ENCODE results near the gene COMMD1.

Gene COMMD1

DNA sequence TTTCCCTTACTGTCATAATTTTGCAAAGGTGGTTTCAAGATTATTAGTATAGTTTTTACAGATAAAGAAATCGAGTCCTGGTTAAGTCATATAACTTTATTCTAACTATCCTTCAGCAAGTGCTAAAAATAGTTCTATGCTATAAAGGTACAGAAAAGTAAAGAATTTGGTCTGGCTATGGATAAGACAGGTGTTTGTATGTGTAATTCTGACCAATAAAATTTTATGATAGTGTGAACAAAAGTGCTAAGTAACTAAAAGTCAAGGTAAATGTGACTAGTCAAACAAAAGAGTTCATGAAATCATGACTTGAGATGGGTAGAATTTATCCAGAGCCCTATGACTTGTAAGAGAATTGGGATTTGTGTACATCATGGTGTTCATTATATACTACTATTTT is 140.7 kb downstream of the COMMD1 start:
- Mint-ChIP-seq H3K9me3 (ENCODE audit: low read depth) (peaks cover 10% of the 10 kb centered on the region), H3K4me1 (ENCODE audit: low read depth) (peaks cover 5% of the 10 kb centered on the region), H3K27ac (no peak overlapping the region), H3K27me3 (no peaks in the 10 kb centered on the region), H3K4me3 (no peak overlapping the region), H3K36me3 (peaks cover 12% of the 10 kb centered on the region)

- Mint-ChIP-seq H3K4me3 (no peak overlapping the region), H3K4me1 (ENCODE audit: low read depth) (peaks cover 15% of the 10 kb centered on the region), H3K27ac (no peak overlapping the region), H3K36me3 (peaks cover 8% of the 10 kb centered on the region), H3K9me3 (ENCODE audit: low read depth) (no peaks in the 10 kb centered on the region), H3K27me3 (no peaks in the 10 kb centered on the region)
Observed at GRCh38 chr2:62050456-62051045, 145.1 kb downstream of the COMMD1 start.

GRCh38 chr2:62054029-62054791 is 148.7 kb downstream of the COMMD1 start:
- H3K4me1 Mint-ChIP-seq (ENCODE audit: low read depth), result peaks cover 15% of the 10 kb centered on the region
- H3K9me3 Mint-ChIP-seq (ENCODE audit: low read depth), result no peaks in the 10 kb centered on the region
- H3K4me3 Mint-ChIP-seq, result no peak overlapping the region
- no peak overlapping the region for H3K27ac Mint-ChIP-seq
- H3K36me3 Mint-ChIP-seq, result peaks cover 4% of the 10 kb centered on the region
- H3K27me3 Mint-ChIP-seq, result no peaks in the 10 kb centered on the region

DNA sequence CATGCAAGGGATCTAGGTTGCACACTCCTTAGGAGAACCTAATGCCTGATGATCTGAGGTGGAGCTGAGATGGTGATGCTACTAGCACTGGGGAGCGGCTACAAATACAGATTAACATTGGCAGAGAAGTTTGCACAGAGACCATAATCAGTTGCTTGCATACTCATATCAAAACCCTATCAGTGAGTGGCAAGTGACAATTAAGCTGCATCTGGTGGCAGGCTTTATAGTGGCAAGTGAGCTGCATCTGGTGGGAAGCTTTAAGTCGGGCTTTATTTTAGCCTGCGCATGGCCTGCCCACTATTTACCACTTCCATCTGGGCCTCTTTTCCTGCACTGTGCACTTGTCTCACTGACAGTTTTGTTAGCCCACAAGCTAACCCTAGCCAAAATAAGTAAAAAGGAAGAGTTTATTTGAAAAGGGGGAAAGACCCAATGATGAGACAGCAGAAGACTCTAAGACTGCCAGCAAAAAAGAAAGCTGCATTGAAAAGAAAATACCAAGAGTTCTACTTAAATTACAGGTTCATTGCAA is 149.5 kb downstream of the COMMD1 start:
- Mint-ChIP-seq H3K4me1 (ENCODE audit: low read depth) (peaks cover 15% of the 10 kb centered on the region), H3K27me3 (no peaks in the 10 kb centered on the region), H3K36me3 (peaks cover 11% of the 10 kb centered on the region)

DNA sequence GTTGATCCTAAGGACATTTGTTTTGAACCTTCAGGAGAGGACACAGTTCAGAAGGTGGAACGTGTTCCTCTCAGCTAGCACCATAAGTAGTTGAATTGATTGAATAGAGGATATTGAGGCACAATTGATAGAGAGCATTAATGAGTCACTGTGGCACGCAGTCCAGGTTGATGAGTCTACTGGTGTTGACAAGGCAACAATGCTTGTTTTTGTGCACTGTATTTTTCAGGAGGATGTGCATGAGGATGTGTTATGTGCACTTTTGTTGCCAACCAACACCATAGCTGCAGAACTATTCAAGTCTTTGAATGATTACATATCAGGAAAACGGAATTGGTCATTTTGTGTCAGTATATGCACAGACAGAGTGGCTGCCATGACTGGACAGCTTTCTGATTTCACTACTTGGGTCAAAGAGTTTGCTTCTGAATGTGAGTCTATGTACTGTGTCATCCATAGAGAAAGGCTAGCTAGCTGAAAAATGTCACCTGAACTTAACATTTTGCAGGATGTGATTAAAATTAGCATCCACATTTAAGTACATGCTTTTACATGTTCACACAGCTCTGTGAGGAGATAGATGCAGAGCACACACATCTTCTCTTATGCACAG is 150.4 kb downstream of the COMMD1 start:
- H3K27ac Mint-ChIP-seq, result no peak overlapping the region
- peaks cover 14% of the 10 kb centered on the region for H3K36me3 Mint-ChIP-seq
- H3K4me3 Mint-ChIP-seq, result no peak overlapping the region
- peaks cover 15% of the 10 kb centered on the region for H3K4me1 Mint-ChIP-seq (ENCODE audit: low read depth)
- H3K9me3 Mint-ChIP-seq (ENCODE audit: low read depth), result peaks cover 3% of the 10 kb centered on the region
- no peaks in the 10 kb centered on the region for H3K27me3 Mint-ChIP-seq

More for the DNA sequence above, 149.5 kb downstream of the COMMD1 start:
- Mint-ChIP-seq H3K4me3 (no peak overlapping the region), H3K9me3 (ENCODE audit: low read depth) (no peaks in the 10 kb centered on the region), H3K27ac (no peak overlapping the region)

DNA sequence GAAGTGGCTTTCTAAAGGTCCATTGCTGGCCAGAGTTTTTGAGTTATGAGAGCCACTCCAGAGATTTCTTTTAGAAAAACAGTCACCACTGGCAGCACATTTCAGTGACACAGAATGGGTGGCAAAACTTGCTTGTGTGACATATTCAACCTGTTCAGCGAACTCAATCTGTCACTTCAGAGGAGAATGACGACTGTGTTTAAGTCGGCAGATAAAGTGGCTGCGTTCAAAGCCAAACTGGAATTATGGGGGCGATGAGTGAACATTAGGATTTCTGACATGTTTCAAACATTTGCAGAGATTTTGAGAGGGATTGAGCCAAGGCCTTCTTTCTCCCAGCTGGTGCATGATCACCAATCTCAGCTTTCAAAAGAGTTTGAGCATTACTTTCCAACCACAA is 150.9 kb downstream of the COMMD1 start:
- peaks cover 15% of the 10 kb centered on the region for H3K4me1 Mint-ChIP-seq (ENCODE audit: low read depth)
- H3K36me3 Mint-ChIP-seq, result peaks cover 17% of the 10 kb centered on the region
- H3K4me3 Mint-ChIP-seq, result no peak overlapping the region
- no peaks in the 10 kb centered on the region for H3K27me3 Mint-ChIP-seq
- H3K9me3 Mint-ChIP-seq (ENCODE audit: low read depth), result peaks cover 5% of the 10 kb centered on the region
- H3K27ac Mint-ChIP-seq, result no peak overlapping the region

GRCh38 chr2:62065243-62065642 is 159.8 kb downstream of the COMMD1 start:
- no peak overlapping the region for H3K27ac Mint-ChIP-seq
- H3K36me3 Mint-ChIP-seq, result peaks cover 10% of the 10 kb centered on the region
- peaks cover 5% of the 10 kb centered on the region for H3K9me3 Mint-ChIP-seq (ENCODE audit: low read depth)
- H3K4me1 Mint-ChIP-seq (ENCODE audit: low read depth), result no peaks in the 10 kb centered on the region
- no peaks in the 10 kb centered on the region for H3K27me3 Mint-ChIP-seq
- H3K4me3 Mint-ChIP-seq, result no peak overlapping the region

- no peaks in the 10 kb centered on the region for H3K27me3 Mint-ChIP-seq
- no peaks in the 10 kb centered on the region for H3K4me1 Mint-ChIP-seq (ENCODE audit: low read depth)
- no peaks in the 10 kb centered on the region for H3K9me3 Mint-ChIP-seq (ENCODE audit: low read depth)
- H3K36me3 Mint-ChIP-seq, result peaks cover 17% of the 10 kb centered on the region
- no peak overlapping the region for H3K4me3 Mint-ChIP-seq
- no peak overlapping the region for H3K27ac Mint-ChIP-seq
Observed at GRCh38 chr2:62071126-62071598, 165.7 kb downstream of the COMMD1 start.

DNA sequence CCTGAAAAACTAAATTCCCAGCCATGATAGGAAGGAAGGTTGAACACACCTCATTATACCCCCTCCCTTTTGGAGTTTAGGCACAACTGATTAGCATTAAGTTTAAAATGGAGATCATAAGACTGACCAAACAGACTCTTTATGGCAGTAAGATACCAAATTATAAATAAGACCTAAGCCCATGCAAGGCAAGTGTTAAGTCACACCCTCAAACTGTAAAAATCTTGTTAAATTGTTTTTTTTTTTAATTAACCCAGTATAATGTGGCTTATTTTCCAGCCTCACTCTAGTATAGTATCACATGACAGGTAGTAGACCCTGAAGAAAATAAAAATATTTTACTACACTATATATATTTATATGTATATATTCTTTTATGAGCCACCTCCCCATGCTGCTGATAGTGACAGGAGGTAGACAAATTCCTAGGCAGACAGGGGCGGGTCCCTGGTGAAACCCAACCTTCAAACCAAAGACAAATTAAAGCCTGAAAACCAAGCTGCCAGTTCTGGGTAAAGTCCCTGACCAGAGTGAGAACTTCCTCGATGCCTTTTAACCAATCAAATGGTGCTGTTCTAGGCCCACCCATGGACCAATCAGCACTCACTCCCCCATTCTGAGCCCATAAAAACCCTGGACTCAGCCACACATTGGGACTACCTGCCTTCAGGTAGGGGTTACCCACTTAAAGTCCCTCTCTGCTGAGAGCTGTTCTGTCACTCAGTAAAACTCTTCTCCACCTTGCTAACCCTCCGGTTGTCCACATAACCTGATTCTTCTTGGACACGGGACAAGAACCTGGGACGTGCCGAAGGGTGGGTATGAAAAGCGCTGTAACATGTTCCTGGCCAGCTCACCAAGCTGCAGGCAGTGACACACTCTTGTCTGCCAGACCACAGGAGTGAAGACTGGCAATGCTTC is 166.5 kb downstream of the COMMD1 start:
- no peak overlapping the region for H3K4me3 Mint-ChIP-seq
- no peaks in the 10 kb centered on the region for H3K4me1 Mint-ChIP-seq (ENCODE audit: low read depth)
- H3K36me3 Mint-ChIP-seq, result peaks cover 17% of the 10 kb centered on the region
- H3K27me3 Mint-ChIP-seq, result no peaks in the 10 kb centered on the region
- H3K9me3 Mint-ChIP-seq (ENCODE audit: low read depth), result no peaks in the 10 kb centered on the region
- H3K27ac Mint-ChIP-seq, result no peak overlapping the region

DNA sequence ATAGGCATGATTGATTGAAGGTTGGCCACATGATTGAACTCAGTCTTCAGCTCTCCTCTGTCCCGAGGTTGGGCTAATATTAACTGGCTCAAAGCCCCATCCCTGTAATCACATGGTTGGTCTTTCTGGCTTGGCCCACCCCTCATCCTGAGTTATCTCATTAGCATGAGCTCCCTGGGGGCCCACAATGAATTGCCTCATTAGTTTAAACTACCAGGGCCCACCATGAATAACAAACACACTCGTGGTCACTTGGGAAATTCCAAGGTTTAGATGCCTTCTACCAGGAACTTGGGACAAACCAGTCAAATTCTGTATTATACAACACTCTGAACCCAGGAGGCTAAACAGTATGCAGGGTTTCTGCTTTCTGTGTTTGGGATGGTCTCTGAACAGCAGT is 168.8 kb downstream of the COMMD1 start:
- Mint-ChIP-seq H3K9me3 (ENCODE audit: low read depth) (no peaks in the 10 kb centered on the region), H3K4me1 (ENCODE audit: low read depth) (peaks cover 2% of the 10 kb centered on the region), H3K4me3 (no peak overlapping the region), H3K27ac (no peak overlapping the region), H3K36me3 (peaks cover 18% of the 10 kb centered on the region), H3K27me3 (no peaks in the 10 kb centered on the region)

DNA sequence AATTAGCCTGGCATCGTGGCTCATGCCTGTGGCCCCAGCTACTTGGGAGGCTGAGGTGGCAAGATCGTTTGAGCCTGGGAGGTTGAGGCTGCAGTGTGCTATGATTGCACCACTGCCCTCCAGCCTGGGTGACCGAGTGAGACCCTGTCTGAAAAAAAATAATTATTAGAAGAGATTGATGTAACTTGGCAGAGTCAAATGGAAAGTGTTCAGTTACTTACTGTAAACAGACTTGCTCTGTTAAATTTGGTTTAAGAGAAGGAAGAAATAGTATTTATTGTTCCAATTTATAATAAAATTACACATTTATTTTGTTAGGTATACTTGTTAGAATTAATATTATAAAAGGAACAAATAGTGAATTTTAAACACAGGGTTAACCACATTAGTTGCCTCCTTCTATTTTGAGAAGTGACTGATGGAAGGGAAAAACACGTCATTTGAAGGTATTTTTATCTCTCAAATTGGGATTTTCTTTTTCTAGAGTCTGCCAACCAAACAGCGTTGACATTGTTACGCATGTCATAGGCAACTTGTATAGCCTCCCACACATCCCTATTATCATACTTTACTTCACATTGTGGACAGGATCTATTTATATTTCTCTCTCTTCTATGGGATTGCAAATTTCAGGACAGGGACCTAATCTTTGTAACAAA is 171.6 kb downstream of the COMMD1 start:
- peaks cover 2% of the 10 kb centered on the region for H3K4me1 Mint-ChIP-seq (ENCODE audit: low read depth)
- peaks cover 18% of the 10 kb centered on the region for H3K36me3 Mint-ChIP-seq
- H3K4me3 Mint-ChIP-seq, result no peak overlapping the region
- no peak overlapping the region for H3K27ac Mint-ChIP-seq
- no peaks in the 10 kb centered on the region for H3K9me3 Mint-ChIP-seq (ENCODE audit: low read depth)
- no peaks in the 10 kb centered on the region for H3K27me3 Mint-ChIP-seq

- no peak overlapping the region for H3K27ac Mint-ChIP-seq
- H3K36me3 Mint-ChIP-seq, result peaks cover 8% of the 10 kb centered on the region
- no peaks in the 10 kb centered on the region for H3K9me3 Mint-ChIP-seq (ENCODE audit: low read depth)
- no peaks in the 10 kb centered on the region for H3K4me1 Mint-ChIP-seq (ENCODE audit: low read depth)
- H3K27me3 Mint-ChIP-seq, result no peaks in the 10 kb centered on the region
- H3K4me3 Mint-ChIP-seq, result no peak overlapping the region
Observed at GRCh38 chr2:62084801-62085200, 179.3 kb downstream of the COMMD1 start.

DNA sequence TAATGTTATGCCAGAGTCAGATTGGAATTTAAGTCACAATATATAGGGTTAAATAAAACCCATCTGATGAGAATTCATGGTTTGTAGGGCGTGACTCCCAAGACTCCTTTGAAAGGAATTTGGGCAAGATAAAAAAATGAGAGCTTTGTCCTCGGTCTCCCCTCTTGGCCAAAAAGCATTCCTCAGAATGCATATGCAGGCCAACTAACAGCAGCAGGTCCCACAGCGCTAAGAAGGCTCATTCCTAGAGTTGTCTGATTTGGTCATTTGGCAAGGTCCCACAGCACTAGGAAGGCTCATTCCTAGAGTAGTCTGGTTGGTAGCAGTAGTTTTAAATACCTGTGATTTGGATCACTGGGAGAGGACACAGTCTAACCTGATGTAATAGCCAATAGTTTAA is 184.2 kb downstream of the COMMD1 start:
- Mint-ChIP-seq H3K9me3 (ENCODE audit: low read depth) (no peaks in the 10 kb centered on the region), H3K36me3 (peaks cover 13% of the 10 kb centered on the region), H3K4me3 (no peak overlapping the region), H3K4me1 (ENCODE audit: low read depth) (no peaks in the 10 kb centered on the region), H3K27me3 (no peaks in the 10 kb centered on the region), H3K27ac (no peak overlapping the region)

DNA sequence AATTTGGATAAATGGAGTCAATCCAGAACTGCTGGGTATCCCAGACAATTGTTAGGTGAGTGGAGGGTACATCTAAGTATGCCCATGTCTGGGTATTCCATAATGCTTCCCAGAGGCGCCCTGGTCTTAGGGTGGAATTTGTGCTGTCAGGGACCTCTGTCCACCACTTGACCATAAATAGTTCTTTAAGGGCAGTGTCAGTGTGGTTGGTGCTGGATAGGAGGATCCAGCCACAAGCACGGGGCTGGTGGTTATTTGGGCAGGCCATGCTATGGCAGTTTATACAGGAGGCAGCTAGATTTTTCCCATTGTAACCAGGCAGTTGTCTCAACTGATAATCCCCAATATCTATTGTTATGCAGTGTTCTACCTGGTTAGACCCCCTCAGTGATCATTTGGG is 186.0 kb downstream of the COMMD1 start:
- Mint-ChIP-seq H3K27me3 (no peaks in the 10 kb centered on the region), H3K36me3 (peaks cover 13% of the 10 kb centered on the region), H3K4me1 (ENCODE audit: low read depth) (no peaks in the 10 kb centered on the region), H3K4me3 (no peak overlapping the region), H3K9me3 (ENCODE audit: low read depth) (no peaks in the 10 kb centered on the region), H3K27ac (no peak overlapping the region)
